Suprapubic skin (tissue), 4 donors: ENCODE measurements around the gene EMC9. TPM values are rescaled to one million over a fixed set of nuclear protein-coding genes. Genes with fewer than 3 reads are reported as not detected.

Experiments used
- DNase-seq, 2 donors: peaks; one replicate each; pipeline ENCODE4 v3.0.0-alpha.2; 2019; ENCODE audit warnings: low spot score in 2 of 2
- H3K27ac ChIP-seq: fragments of 200-600 bp; sonication (generic); one replicate; pipeline ENCODE4 v1.5.1; 2019
- H3K27me3 ChIP-seq: fragments of 200-600 bp; sonication (generic); one replicate; pipeline ENCODE4 v1.5.1; 2019
- H3K36me3 ChIP-seq: fragments of 200-600 bp; sonication (generic); one replicate; pipeline ENCODE4 v1.5.1; 2019
- H3K4me1 ChIP-seq: fragments of 200-600 bp; sonication (generic); one replicate; pipeline ENCODE4 v1.5.1; 2019
- H3K4me3 ChIP-seq: fragments of 200-600 bp; sonication (generic); one replicate; pipeline ENCODE4 v1.5.1; 2019; ENCODE audit warnings: mild to moderate bottlenecking
- H3K9me3 ChIP-seq: fragments of 200-600 bp; sonication (generic); one replicate; pipeline ENCODE4 v1.5.1; 2019
- CTCF ChIP-seq, 2 donors: fragments of 200-600 bp in 1 of 2; fragments of 450-650 bp in 1 of 2; sonication (generic) in 1 of 2; IDR thresholded peaks; one replicate each; pipeline ENCODE4 v1.5.1; 2016 to 2019; ENCODE audit warnings: antibody characterized with exemption in 2 of 2, mild to moderate bottlenecking in 1 of 2, moderate library complexity in 1 of 2
- EP300 ChIP-seq: sonication (generic); formaldehyde crosslinking; IDR thresholded peaks from one replicate; pipeline ENCODE4 v1.6.1; 2017; ENCODE audit warnings: antibody characterized with exemption
- POLR2A ChIP-seq, 2 donors: fragments of 450-650 bp; IDR thresholded peaks; one replicate each; pipeline ENCODE4 v1.6.1; 2017; ENCODE audit warnings: antibody characterized with exemption in 2 of 2, mild to moderate bottlenecking in 2 of 2, moderate library complexity in 2 of 2
- POLR2AphosphoS5 ChIP-seq, 3 donors: sonication (generic); formaldehyde crosslinking; IDR thresholded peaks; one replicate each; pipeline ENCODE4 v1.6.1; 2017; ENCODE audit warnings: antibody characterized with exemption in 3 of 3
- WGBS: methylation state at CpG from one replicate; pipeline ENCODE4 v1.1.5; 2018; 5-methylcytosine and 5-hydroxymethylcytosine counted together
- total RNA-seq, 4 donors: library from RNA; depleted of rRNA; stranded (reverse); fragments of >200 nt; gene quantifications; one replicate each; pipeline ENCODE4 v1.1.0, GENCODE V29; 2016

The EMC9 gene
- total RNA-seq, 4 donors from 2014 or later: 10.9 to 22.0 (median 14.1) TPM

DNA sequence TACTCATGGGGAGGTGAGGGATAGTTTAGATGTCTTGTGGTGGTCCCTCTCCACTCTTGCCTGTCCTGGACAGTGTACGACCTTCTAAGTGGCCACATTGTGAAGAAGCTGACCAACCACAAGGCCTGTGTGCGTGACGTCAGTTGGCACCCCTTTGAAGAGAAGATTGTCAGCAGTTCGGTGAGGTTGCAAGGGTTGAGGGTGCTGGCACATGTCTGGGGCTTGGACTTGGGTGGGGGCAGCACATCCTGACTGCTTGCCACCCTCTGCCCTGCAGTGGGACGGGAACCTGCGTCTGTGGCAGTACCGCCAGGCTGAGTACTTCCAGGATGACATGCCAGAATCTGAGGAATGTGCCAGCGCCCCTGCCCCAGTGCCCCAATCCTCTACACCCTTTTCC lies 18.5 kb downstream of the EMC9 start:
- no peaks in the 10 kb centered on the region for H3K4me1 ChIP-seq

DNA sequence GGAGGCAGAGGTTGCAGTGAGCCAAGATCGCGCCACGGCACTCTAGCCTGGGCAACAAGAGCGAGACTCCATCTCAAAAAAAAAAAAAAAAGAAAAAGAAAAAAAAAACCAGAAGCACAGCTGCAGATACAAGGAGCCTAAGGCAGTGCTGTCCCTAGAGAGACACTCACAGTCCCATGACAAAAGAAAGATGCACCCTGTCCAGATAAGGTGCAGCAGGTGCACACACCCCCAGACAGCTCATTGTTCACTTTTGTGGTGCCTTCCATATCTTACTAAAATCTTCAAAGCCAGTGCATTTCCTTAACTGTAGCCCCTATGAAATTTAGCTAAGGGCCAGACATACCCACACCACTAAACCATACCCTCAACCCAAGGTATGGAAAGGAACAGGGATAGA lies 19.0 kb downstream of the EMC9 start:
- H3K36me3 ChIP-seq: peaks cover 69% of the 10 kb centered on the region
- H3K9me3 ChIP-seq: no peaks in the 10 kb centered on the region
- H3K27me3 ChIP-seq: no peaks in the 10 kb centered on the region
- no peak overlapping the region for H3K4me3 ChIP-seq
- no peak overlapping the region for H3K27ac ChIP-seq
- no peaks in the 10 kb centered on the region for H3K4me1 ChIP-seq
- no peak for DNase-seq
- TF ChIP-seq POLR2AphosphoS5 (IDR thresholded peaks at IDR 0.05) (no peak), POLR2A (IDR thresholded peaks at IDR 0.05) (no peak), CTCF (IDR thresholded peaks at IDR 0.05) (no peak), EP300 (no peak)
- 90% methylated on average over 4 of the region's 4 CpGs for WGBS

More for the DNA sequence above, 18.5 kb downstream of the EMC9 start:
- H3K27me3 ChIP-seq: no peaks in the 10 kb centered on the region
- no peaks in the 10 kb centered on the region for H3K9me3 ChIP-seq
- H3K4me3 ChIP-seq: no peak overlapping the region
- H3K36me3 ChIP-seq: peaks cover 64% of the 10 kb centered on the region
- H3K27ac ChIP-seq: no peak overlapping the region
- TF ChIP-seq CTCF (IDR thresholded peaks at IDR 0.05) (no peak), POLR2AphosphoS5 (IDR thresholded peaks at IDR 0.05) (no peak), EP300 (no peak), POLR2A (IDR thresholded peaks at IDR 0.05) (no peak)
- WGBS: 83% methylated on average over 7 of the region's 8 CpGs
- DNase-seq: peak in 1 of 2 donors; percentile 40

DNA sequence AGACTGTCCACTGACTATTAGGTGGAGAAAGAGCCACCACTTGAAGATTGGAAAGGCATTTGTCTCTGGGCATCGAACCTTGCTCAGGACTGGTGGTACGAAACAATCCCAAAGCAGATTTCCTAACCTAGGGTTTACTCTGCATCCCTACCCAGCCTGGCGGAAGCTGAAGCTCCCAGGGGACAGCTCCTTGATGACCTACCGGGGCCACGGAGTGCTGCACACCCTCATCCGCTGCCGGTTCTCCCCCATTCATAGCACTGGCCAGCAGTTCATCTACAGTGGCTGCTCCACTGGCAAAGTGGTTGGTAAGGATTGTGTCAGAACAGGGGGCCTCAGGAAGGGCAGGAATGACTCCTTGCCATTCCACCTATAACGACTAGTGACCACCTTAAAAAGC lies 20.2 kb downstream of the EMC9 start:
- Histone ChIP-seq H3K4me1 (peaks cover 9% of the 10 kb centered on the region), H3K4me3 (no peak overlapping the region), H3K36me3 (peaks cover 73% of the 10 kb centered on the region), H3K9me3 (no peaks in the 10 kb centered on the region), H3K27ac (no peak overlapping the region), H3K27me3 (no peaks in the 10 kb centered on the region)
- TF ChIP-seq POLR2AphosphoS5 (IDR thresholded peaks at IDR 0.05) (no peak), POLR2A (IDR thresholded peaks at IDR 0.05) (no peak), CTCF (IDR thresholded peaks at IDR 0.05) (no peak), EP300 (no peak)
- DNase-seq: no peak
- WGBS: 98% methylated on average over 8 of the region's 8 CpGs

GRCh38 chr14:24119691-24120090 lies 21.7 kb downstream of the EMC9 start:
- DNase-seq: no peak
- H3K9me3 ChIP-seq: no peaks in the 10 kb centered on the region
- 97% methylated on average over 6 of the region's 6 CpGs for WGBS
- no peaks in the 10 kb centered on the region for H3K27me3 ChIP-seq
- H3K36me3 ChIP-seq: peaks cover 72% of the 10 kb centered on the region
- peaks cover 20% of the 10 kb centered on the region for H3K4me1 ChIP-seq
- TF ChIP-seq EP300: no peak
- TF ChIP-seq POLR2AphosphoS5 (IDR thresholded peaks at IDR 0.05): no peak
- no peak for TF ChIP-seq POLR2A (IDR thresholded peaks at IDR 0.05)
- TF ChIP-seq CTCF (IDR thresholded peaks at IDR 0.05): no peak
- H3K27ac ChIP-seq: no peak overlapping the region
- H3K4me3 ChIP-seq: no peak overlapping the region

- H3K27me3 ChIP-seq: no peaks in the 10 kb centered on the region
- WGBS: 82% methylated on average over 6 of the region's 6 CpGs
- H3K4me3 ChIP-seq: no peak overlapping the region
- TF ChIP-seq POLR2AphosphoS5 (IDR thresholded peaks at IDR 0.05): no peak
- TF ChIP-seq EP300: no peak
- no peak for TF ChIP-seq POLR2A (IDR thresholded peaks at IDR 0.05)
- no peak for TF ChIP-seq CTCF (IDR thresholded peaks at IDR 0.05)
- H3K4me1 ChIP-seq: peaks cover 27% of the 10 kb centered on the region
- H3K9me3 ChIP-seq: no peaks in the 10 kb centered on the region
- DNase-seq: no peak
- H3K27ac ChIP-seq: no peak overlapping the region
- H3K36me3 ChIP-seq: peaks cover 51% of the 10 kb centered on the region
Measured at GRCh38 chr14:24117179-24117578, 24.2 kb downstream of the EMC9 start.
